Gastroesophageal sphincter (tissue), 4 donors: ENCODE data around the gene RNASEH2B. TPM values are rescaled to one million over a fixed set of nuclear protein-coding genes. Genes with fewer than 3 reads are reported as not detected.

Source experiments
- ATAC-seq: fragments of 150-250 bp; one replicate; pipeline ENCODE4 v1.9.1; 2016; ENCODE audit warnings: mild to moderate bottlenecking, moderate library complexity
- H3K27ac ChIP-seq, 4 donors: fragments of 200-600 bp; sonication (generic) in 3 of 4; 1 replicate in 3 of 4; 2 replicates in 1 of 4; pipeline ENCODE4 v1.5.1; 2016 to 2019
- H3K27me3 ChIP-seq: fragments of 200-600 bp; sonication (generic); one replicate; pipeline ENCODE4 v1.5.1; 2019
- H3K36me3 ChIP-seq, 2 donors: fragments of 200-600 bp; sonication (generic); one replicate each; pipeline ENCODE4 v1.5.1; 2019; ENCODE audit warnings: control low read depth in 1 of 2
- H3K4me1 ChIP-seq, 3 donors: fragments of 200-600 bp; sonication (generic); 1 replicate in 2 of 3; 2 replicates in 1 of 3; pipeline ENCODE4 v1.5.1; 2016 to 2019; ENCODE audit warnings: control low read depth in 2 of 3
- H3K4me3 ChIP-seq, 2 donors: fragments of 200-600 bp; sonication (generic); one replicate each; pipeline ENCODE4 v1.5.1; 2019; ENCODE audit warnings: mild to moderate bottlenecking in 1 of 2, moderate library complexity in 1 of 2
- H3K9me3 ChIP-seq, 3 donors: fragments of 200-600 bp; sonication (generic); one replicate each; pipeline ENCODE4 v1.5.1; 2017 to 2019; ENCODE audit warnings: control low read depth in 2 of 3
- CTCF ChIP-seq, 4 experiments: fragments of 200-600 bp in 2 of 4; fragments of 450-650 bp in 2 of 4; sonication (generic) in 1 of 4; IDR thresholded peaks; one replicate each; pipeline ENCODE4 v1.5.1; 2017 to 2019; ENCODE audit warnings: antibody characterized with exemption in 4 of 4, mild to moderate bottlenecking in 2 of 4, moderate library complexity in 2 of 4
- EP300 ChIP-seq: sonication (generic); formaldehyde crosslinking; IDR thresholded peaks from one replicate; pipeline ENCODE4 v1.6.1; 2017; ENCODE audit warnings: antibody characterized with exemption, mild to moderate bottlenecking
- POLR2A ChIP-seq, 2 donors: fragments of 450-650 bp; IDR thresholded peaks; one replicate each; pipeline ENCODE4 v1.6.1; 2017; ENCODE audit warnings: antibody characterized with exemption in 2 of 2, mild to moderate bottlenecking in 2 of 2, moderate library complexity in 1 of 2
- POLR2AphosphoS5 ChIP-seq: sonication (generic); formaldehyde crosslinking; IDR thresholded peaks from one replicate; pipeline ENCODE4 v1.6.1; 2017; ENCODE audit warnings: antibody characterized with exemption
- WGBS, 2 donors: methylation state at CpG; one replicate each; pipeline ENCODE4 v1.1.5; 2018; ENCODE audit warnings: low coverage in 1 of 2; 5-methylcytosine and 5-hydroxymethylcytosine counted together
- total RNA-seq, 4 donors: library from RNA; depleted of rRNA; stranded (reverse); fragments of >200 nt; gene quantifications; one replicate each; pipeline ENCODE4 v1.1.0, GENCODE V29; 2016

Gene RNASEH2B
- total RNA-seq, 4 donors from 2014 or later = 31.6 to 76.5 (median 51.6) TPM

- Histone ChIP-seq H3K4me1 (no peaks in the 10 kb centered on the region), H3K27ac (no peak overlapping the region), H3K36me3 (no peaks in the 10 kb centered on the region), H3K27me3 (no peaks in the 10 kb centered on the region), H3K9me3 (no peaks in the 10 kb centered on the region), H3K4me3 (no peak overlapping the region)
- WGBS, 2 donors = 67 to 83% methylated on average over 1 of the region's 1 CpG
- no peak for TF ChIP-seq POLR2A (IDR thresholded peaks at IDR 0.05)
- TF ChIP-seq POLR2AphosphoS5 = no peak
- no peak for TF ChIP-seq EP300
- TF ChIP-seq CTCF (IDR thresholded peaks at IDR 0.05) = no peak
- ATAC-seq = no peak
Observed at GRCh38 chr13:50871405-50871804, 38.2 kb upstream of the RNASEH2B start.

- Histone ChIP-seq H3K27me3 (no peaks in the 10 kb centered on the region), H3K9me3 (no peaks in the 10 kb centered on the region), H3K4me3 (no peak overlapping the region), H3K27ac (no peak overlapping the region), H3K36me3 (no peaks in the 10 kb centered on the region), H3K4me1 (no peaks in the 10 kb centered on the region)
- no peak for ATAC-seq
- no peak for TF ChIP-seq POLR2A (IDR thresholded peaks at IDR 0.05)
- 48 to 78% methylated on average over 2 of the region's 2 CpGs for WGBS, 2 donors
Observed at GRCh38 chr13:50873467-50873866, 36.1 kb upstream of the RNASEH2B start.

GRCh38 chr13:50873991-50874390 is 35.6 kb upstream of the RNASEH2B start:
- no peak for ATAC-seq
- Histone ChIP-seq H3K4me1 (no peaks in the 10 kb centered on the region), H3K27me3 (no peaks in the 10 kb centered on the region), H3K36me3 (no peaks in the 10 kb centered on the region), H3K9me3 (no peaks in the 10 kb centered on the region), H3K4me3 (no peak overlapping the region), H3K27ac (no peak overlapping the region)
- WGBS, 2 donors = 98 to 100% methylated on average over 2 of the region's 2 CpGs
- no peak for TF ChIP-seq EP300
- no peak for TF ChIP-seq POLR2A (IDR thresholded peaks at IDR 0.05)

- H3K4me3 ChIP-seq = no peak overlapping the region
- WGBS, 2 donors = 89 to 90% methylated on average over 5 of the region's 5 CpGs
- TF ChIP-seq CTCF (IDR thresholded peaks at IDR 0.05) (no peak), EP300 (no peak), POLR2AphosphoS5 (no peak), POLR2A (IDR thresholded peaks at IDR 0.05) (no peak)
- no peaks in the 10 kb centered on the region for H3K27me3 ChIP-seq
- H3K9me3 ChIP-seq = no peaks in the 10 kb centered on the region
- H3K4me1 ChIP-seq = no peaks in the 10 kb centered on the region
- ATAC-seq = no peak
- H3K27ac ChIP-seq = no peak overlapping the region
- H3K36me3 ChIP-seq = no peaks in the 10 kb centered on the region
Observed at GRCh38 chr13:50882816-50883435, 26.7 kb upstream of the RNASEH2B start.

- no peak for ATAC-seq
- Histone ChIP-seq H3K4me1 (no peaks in the 10 kb centered on the region), H3K36me3 (no peaks in the 10 kb centered on the region), H3K9me3 (no peaks in the 10 kb centered on the region), H3K27me3 (no peaks in the 10 kb centered on the region), H3K27ac (no peak overlapping the region), H3K4me3 (no peak overlapping the region)
- TF ChIP-seq POLR2AphosphoS5 = no peak
- TF ChIP-seq CTCF (IDR thresholded peaks at IDR 0.05) = no peak
- TF ChIP-seq POLR2A (IDR thresholded peaks at IDR 0.05) = no peak
- TF ChIP-seq EP300 = no peak
- WGBS, 2 donors = 78 to 86% methylated on average over 1 of the region's 1 CpG
Observed at GRCh38 chr13:50883728-50884127, 25.9 kb upstream of the RNASEH2B start.

- ATAC-seq = no peak
- WGBS, 2 donors = 91% methylated on average over 1 of the region's 1 CpG; no CpG with 5 or more reads in 1 of the 2 donors
- Histone ChIP-seq H3K36me3 (no peaks in the 10 kb centered on the region), H3K27me3 (no peaks in the 10 kb centered on the region), H3K27ac (no peak overlapping the region), H3K4me1 (no peaks in the 10 kb centered on the region), H3K4me3 (no peak overlapping the region), H3K9me3 (no peaks in the 10 kb centered on the region)
- no peak for TF ChIP-seq EP300
- TF ChIP-seq CTCF (IDR thresholded peaks at IDR 0.05) = no peak
- TF ChIP-seq POLR2AphosphoS5 = no peak
- TF ChIP-seq POLR2A (IDR thresholded peaks at IDR 0.05) = no peak
Observed at GRCh38 chr13:50884265-50884664, 25.3 kb upstream of the RNASEH2B start.
